HEK293 (cell line): ENCODE results near the gene TRPC4AP.

Experiments
- CTCF ChIA-PET: fragments of 350-600 bp; formaldehyde crosslinking; extraction: SDS; loops from one replicate; lab custom pipeline; 2021; ENCODE audit warnings: antibody characterized with exemption; lab: Yijun Ruan, JAX
- POLR2A ChIA-PET: fragments of 300-600 bp; formaldehyde crosslinking; extraction: SDS; loops from one replicate; lab custom pipeline; 2020; ENCODE audit warnings: antibody characterized with exemption, inconsistent platforms; lab: Yijun Ruan, JAX
- H3K27ac ChIP-seq: fragments of 200-500 bp; sonication (Bioruptor generic); 2 replicates; pipeline ENCODE4 v1.5.1; 2014; ENCODE audit warnings: low read depth, low read length, control low read depth, inconsistent platforms; ENCODE audit errors: extremely low read depth
- H3K36me3 ChIP-seq, 2 experiments: fragments of 200-500 bp in 1 of 2; sonication (Bioruptor generic) in 1 of 2; 1 replicate in 1 of 2; 2 replicates in 1 of 2; pipeline ENCODE4 v1.5.1; 2014 to 2017; ENCODE audit warnings: inconsistent platforms in 2 of 2, low read length in 2 of 2; ENCODE audit not compliant: control insufficient read depth in 2 of 2, insufficient read depth in 1 of 2
- H3K4me1 ChIP-seq: fragments of 200-500 bp; sonication (Bioruptor generic); 2 replicates; pipeline ENCODE4 v1.5.1; 2014; ENCODE audit warnings: mild to moderate bottlenecking, low read length, inconsistent platforms; ENCODE audit not compliant: control insufficient read depth, insufficient read depth
- H3K4me3 ChIP-seq: 2 replicates; pipeline ENCODE4 v1.5.1; 2011; ENCODE audit warnings: low read depth, mild to moderate bottlenecking, control low read depth, low read length, moderate library complexity
- H3K9me3 ChIP-seq: fragments of 200-500 bp; sonication (Bioruptor generic); 2 replicates; pipeline ENCODE4 v1.5.1; 2014; ENCODE audit warnings: low read depth, low read length, inconsistent platforms; ENCODE audit not compliant: control insufficient read depth, insufficient read depth
- GLI4 ChIP-seq: fragments of 450-650 bp; formaldehyde crosslinking; IDR thresholded peaks from 2 replicates; pipeline ENCODE4 v1.5.1; 2016; ENCODE audit warnings: missing biosample characterization, missing genetic modification characterization
- KLF16 ChIP-seq: fragments of 450-650 bp; formaldehyde crosslinking; IDR thresholded peaks from 2 replicates; pipeline ENCODE4 v1.5.1; 2017; ENCODE audit warnings: missing biosample characterization, missing genetic modification characterization
- KLF9 ChIP-seq: fragments of 450-650 bp; formaldehyde crosslinking; IDR thresholded peaks from 2 replicates; pipeline ENCODE4 v1.5.1; 2016; ENCODE audit warnings: missing biosample characterization, missing genetic modification characterization, low read depth
- OSR2 ChIP-seq: fragments of 450-650 bp; formaldehyde crosslinking; IDR thresholded peaks from 2 replicates; pipeline ENCODE4 v1.5.1; 2016; ENCODE audit warnings: missing biosample characterization, missing genetic modification characterization
- OVOL3 ChIP-seq: fragments of 450-650 bp; formaldehyde crosslinking; IDR thresholded peaks from 2 replicates; pipeline ENCODE4 v1.5.1; 2016; ENCODE audit warnings: missing biosample characterization, missing genetic modification characterization
- WT1 ChIP-seq: fragments of 450-650 bp; formaldehyde crosslinking; IDR thresholded peaks from 2 replicates; pipeline ENCODE4 v1.5.1; 2016; ENCODE audit warnings: missing biosample characterization, missing genetic modification characterization
- ZBTB48 ChIP-seq: fragments of 450-650 bp; formaldehyde crosslinking; IDR thresholded peaks from 2 replicates; pipeline ENCODE4 v1.5.1; 2016; ENCODE audit warnings: missing biosample characterization, missing genetic modification characterization
- ZBTB49 ChIP-seq: fragments of 450-650 bp; formaldehyde crosslinking; IDR thresholded peaks from 2 replicates; pipeline ENCODE4 v1.5.1; 2016; ENCODE audit warnings: missing biosample characterization, missing genetic modification characterization, low read depth
- ZBTB6 ChIP-seq: fragments of 450-650 bp; formaldehyde crosslinking; IDR thresholded peaks from 2 replicates; pipeline ENCODE4 v1.5.1; 2017; ENCODE audit warnings: missing biosample characterization, missing genetic modification characterization
- ZFP37 ChIP-seq: fragments of 450-650 bp; formaldehyde crosslinking; IDR thresholded peaks from 2 replicates; pipeline ENCODE4 v1.5.1; 2016; ENCODE audit warnings: missing biosample characterization, missing genetic modification characterization
- ZNF214 ChIP-seq: fragments of 450-650 bp; formaldehyde crosslinking; IDR thresholded peaks from 2 replicates; pipeline ENCODE4 v1.5.1; 2017; ENCODE audit warnings: missing biosample characterization, mild to moderate bottlenecking, missing genetic modification characterization, borderline replicate concordance
- ZNF324 ChIP-seq: fragments of 450-650 bp; formaldehyde crosslinking; IDR thresholded peaks from 2 replicates; pipeline ENCODE4 v1.5.1; 2016; ENCODE audit warnings: missing biosample characterization, missing genetic modification characterization
- ZNF394 ChIP-seq: fragments of 450-650 bp; formaldehyde crosslinking; IDR thresholded peaks from 2 replicates; pipeline ENCODE4 v1.5.1; 2016; ENCODE audit warnings: missing biosample characterization, missing genetic modification characterization, mild to moderate bottlenecking, moderate library complexity, borderline replicate concordance
- ZNF560 ChIP-seq: fragments of 450-650 bp; formaldehyde crosslinking; IDR thresholded peaks from 2 replicates; pipeline ENCODE4 v1.5.1; 2017; ENCODE audit warnings: missing biosample characterization, missing genetic modification characterization, borderline replicate concordance
- ZNF600 ChIP-seq: fragments of 450-650 bp; formaldehyde crosslinking; IDR thresholded peaks from 2 replicates; pipeline ENCODE4 v1.5.1; 2016; ENCODE audit warnings: missing biosample characterization, missing genetic modification characterization
- ZNF629 ChIP-seq: fragments of 450-650 bp; formaldehyde crosslinking; IDR thresholded peaks from 2 replicates; pipeline ENCODE4 v1.5.1; 2017; ENCODE audit warnings: missing biosample characterization, missing genetic modification characterization
- ZNF791 ChIP-seq: fragments of 450-650 bp; formaldehyde crosslinking; IDR thresholded peaks from 2 replicates; pipeline ENCODE4 v1.5.1; 2016; ENCODE audit warnings: missing biosample characterization, missing genetic modification characterization
- ZNF837 ChIP-seq: fragments of 450-650 bp; formaldehyde crosslinking; IDR thresholded peaks from 2 replicates; pipeline ENCODE4 v1.5.1; 2016; ENCODE audit warnings: missing biosample characterization, missing genetic modification characterization

The TRPC4AP gene

GRCh38 chr20:35005463-35005961, 87.1 kb downstream of the TRPC4AP start:
- no peaks in the 10 kb centered on the region for H3K9me3 ChIP-seq

GRCh38 chr20:35004749-35005462, 87.7 kb downstream of the TRPC4AP start:
- Histone ChIP-seq H3K36me3 (peaks cover 4 to 100% of the 10 kb centered on the region in 2 experiments), H3K4me1 (no peaks in the 10 kb centered on the region), H3K27ac (no peak overlapping the region), H3K9me3 (no peaks in the 10 kb centered on the region), H3K4me3 (no peak overlapping the region)
- CTCF ChIA-PET: interaction anchor here (0.6 kb wide), 1 partner anchor 779 kb away, joined by 3 read pairs; no protein-coding TSS in a partner anchor
- TF ChIP-seq ZNF791 (no peak), KLF9 (tag by site-specific recombination) (no peak), ZNF600 (tag by site-specific recombination) (peak; percentile 68), ZBTB48 (tag by site-specific recombination) (no peak)
- POLR2A ChIA-PET: no interaction called here

More at GRCh38 chr20:35005463-35005961, 87.1 kb downstream of the TRPC4AP start:
- Histone ChIP-seq H3K27ac (no peak overlapping the region), H3K36me3 (peaks cover 4 to 99% of the 10 kb centered on the region in 2 experiments), H3K4me1 (no peaks in the 10 kb centered on the region), H3K4me3 (no peak overlapping the region)
- CTCF ChIA-PET: interaction anchor here (0.5 kb wide), 1 partner anchor 1133 kb away, joined by 3 read pairs; no protein-coding TSS in a partner anchor
- no peak for TF ChIP-seq ZNF837
- TF ChIP-seq KLF9 (tag by site-specific recombination): no peak
- no peak for TF ChIP-seq ZNF629 (tag by site-specific recombination)
- no peak for TF ChIP-seq OVOL3 (tag by site-specific recombination)
- TF ChIP-seq ZNF560 (tag by site-specific recombination): no peak
- TF ChIP-seq ZNF214 (tag by site-specific recombination): no peak
- no peak for TF ChIP-seq ZBTB49 (tag by site-specific recombination)
- TF ChIP-seq ZNF324: no peak
- no peak for TF ChIP-seq ZNF394 (tag by site-specific recombination)
- TF ChIP-seq GLI4: no peak
- no peak for TF ChIP-seq ZFP37 (tag by site-specific recombination)
- POLR2A ChIA-PET: no interaction called here

GRCh38 chr20:35004051-35004725, 88.4 kb downstream of the TRPC4AP start:
- Histone ChIP-seq H3K9me3 (no peaks in the 10 kb centered on the region), H3K4me1 (no peaks in the 10 kb centered on the region), H3K4me3 (no peak overlapping the region), H3K36me3 (peaks cover under 1 to 99% of the 10 kb centered on the region in 2 experiments), H3K27ac (no peak overlapping the region)
- ChIA-PET CTCF (interaction anchor here (0.6 kb wide), 1 partner anchor 779 kb away, joined by 3 read pairs; no protein-coding TSS in a partner anchor), POLR2A (no interaction called here)
- TF ChIP-seq ZNF214 (tag by site-specific recombination) (no peak), KLF16 (tag by site-specific recombination) (no peak), ZNF837 (no peak), ZBTB6 (tag by site-specific recombination) (no peak), WT1 (tag by site-specific recombination) (no peak), OSR2 (tag by site-specific recombination) (no peak)
